OCI-LY1 (cell line): ENCODE results near the gene LYPD1.

Experiments used
- H2AFZ ChIP-seq: fragments of 200-600 bp; sonication (generic), shearing (Covaris generic); 2 replicates; pipeline ENCODE4 v1.6.0; 2014; ENCODE audit warnings: antibody characterized with exemption, mild to moderate bottlenecking, low read length
- H3F3A ChIP-seq: fragments of 200-600 bp; sonication (generic), shearing (Covaris generic); 2 replicates; pipeline ENCODE4 v1.6.0; 2014; ENCODE audit warnings: mild to moderate bottlenecking, antibody characterized with exemption, low read length, moderate library complexity; ENCODE audit not compliant: insufficient read depth
- H3K27ac ChIP-seq: fragments of 200-600 bp; sonication (generic); 2 replicates; pipeline ENCODE4 v1.5.1; 2014; ENCODE audit warnings: low read length, mixed run types, mild to moderate bottlenecking, low read depth; ENCODE audit not compliant: poor library complexity, severe bottlenecking
- H3K27me3 ChIP-seq: fragments of 200-600 bp; sonication (generic); 2 replicates; pipeline ENCODE4 v1.6.0; 2014; ENCODE audit warnings: antibody characterized with exemption, mild to moderate bottlenecking, low read length, moderate library complexity; ENCODE audit not compliant: insufficient read depth
- H3K36me3 ChIP-seq: fragments of 200-600 bp; sonication (generic); 2 replicates; pipeline ENCODE4 v1.6.1; 2014; ENCODE audit warnings: mild to moderate bottlenecking, antibody characterized with exemption, low read length, moderate library complexity, mixed read lengths; ENCODE audit not compliant: insufficient read depth
- H3K4me1 ChIP-seq: fragments of 200-600 bp; sonication (generic); 2 replicates; pipeline ENCODE4 v1.5.1; 2014; ENCODE audit warnings: mild to moderate bottlenecking, low read length, moderate library complexity; ENCODE audit not compliant: insufficient read depth, severe bottlenecking
- H3K4me2 ChIP-seq: fragments of 200-600 bp; sonication (generic), shearing (Covaris generic); 2 replicates; pipeline ENCODE4 v1.6.1; 2014; ENCODE audit warnings: low read length
- H3K4me3 ChIP-seq: fragments of 200-600 bp; sonication (generic); 2 replicates; pipeline ENCODE4 v1.5.1; 2014; ENCODE audit warnings: low read length, low read depth, mild to moderate bottlenecking, mixed read lengths; ENCODE audit not compliant: poor library complexity, severe bottlenecking
- H3K79me2 ChIP-seq: fragments of 200-600 bp; shearing (Covaris generic); 2 replicates; pipeline ENCODE4 v1.6.1; 2016; ENCODE audit warnings: mixed run types, low read length, mixed read lengths; ENCODE audit not compliant: insufficient read depth
- H3K9ac ChIP-seq: fragments of 200-600 bp; sonication (generic), shearing (Covaris generic); 2 replicates; pipeline ENCODE4 v1.6.1; 2014; ENCODE audit warnings: mild to moderate bottlenecking, low read length, mixed read lengths
- H3K9me2 ChIP-seq: fragments of 200-600 bp; sonication (generic), shearing (Covaris generic); 2 replicates; pipeline ENCODE4 v1.6.1; 2014; ENCODE audit warnings: low read depth, mild to moderate bottlenecking, low read length, mixed read lengths
- H3K9me3 ChIP-seq: fragments of 200-600 bp; shearing (Covaris generic); 2 replicates; pipeline ENCODE4 v1.6.1; 2014; ENCODE audit warnings: low read length, mixed read lengths
- H4K20me1 ChIP-seq: fragments of 200-600 bp; sonication (generic), shearing (Covaris generic); 2 replicates; pipeline ENCODE4 v1.6.0; 2016; ENCODE audit warnings: mild to moderate bottlenecking, low read length; ENCODE audit not compliant: insufficient read depth
- EZH2 ChIP-seq: fragments of 200-600 bp; sonication (generic), shearing (Covaris generic); IDR thresholded peaks from 2 replicates; pipeline ENCODE4 v1.8.0; 2017; ENCODE audit warnings: borderline replicate concordance, mixed run types, mild to moderate bottlenecking, antibody characterized with exemption, low read length, moderate library complexity, mixed read lengths
- TF ChIP-seq, protein P1 (sequence below): fragments of 200-600 bp; sonication (generic), shearing (Covaris generic); IDR thresholded peaks from 2 replicates; pipeline ENCODE4 v1.5.1; 2017; ENCODE audit warnings: mild to moderate bottlenecking, antibody characterized with exemption, low read length, moderate library complexity, mixed read lengths

The LYPD1 gene

DNA sequence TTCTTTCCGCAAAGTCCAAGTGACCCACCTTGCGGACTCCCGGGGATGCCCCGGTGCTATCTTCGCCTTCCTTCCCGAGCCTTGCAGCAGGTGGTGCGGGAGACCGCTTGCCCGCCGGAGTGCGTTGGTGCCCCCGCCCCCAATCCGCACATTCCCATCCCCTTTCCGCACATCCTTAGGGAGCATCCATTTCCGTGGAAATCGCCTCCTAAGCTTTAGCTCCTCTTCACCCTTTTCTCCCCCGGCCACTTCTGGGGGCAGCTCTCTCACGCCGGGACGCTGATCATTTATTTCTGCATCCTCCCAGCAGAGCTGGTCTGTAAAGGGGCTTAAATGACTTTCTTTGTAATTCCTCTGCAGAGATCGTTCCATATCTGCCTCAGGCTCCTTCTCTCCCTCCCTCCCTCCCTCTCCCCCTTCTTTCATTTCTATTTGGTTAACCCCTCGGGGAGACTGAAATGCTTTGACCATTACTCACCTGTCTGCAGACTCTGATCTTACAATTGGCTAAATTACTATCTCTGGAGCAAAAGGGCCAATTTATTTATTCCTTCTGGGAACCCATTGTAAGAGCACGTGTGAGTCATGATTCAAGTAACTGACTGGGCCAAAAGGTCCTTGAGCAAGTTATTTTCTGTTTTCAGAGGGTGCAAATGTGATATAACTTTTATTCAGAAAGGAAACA, 1.3 kb upstream of the LYPD1 start:
- Histone ChIP-seq H3K4me2 (no peak overlapping the region), H3K4me1 (no peaks in the 10 kb centered on the region), H4K20me1 (no peaks in the 10 kb centered on the region), H3K9me2 (no peaks in the 10 kb centered on the region), H3K9me3 (no peaks in the 10 kb centered on the region), H2AFZ (no peak overlapping the region), H3K27ac (no peak overlapping the region), H3F3A (no peaks in the 10 kb centered on the region), H3K79me2 (no peaks in the 10 kb centered on the region), H3K27me3 (no peaks in the 10 kb centered on the region), H3K36me3 (no peaks in the 10 kb centered on the region), H3K4me3 (no peak overlapping the region), H3K9ac (no peak overlapping the region)
- no peak for TF ChIP-seq EZH2
- TF ChIP-seq, protein P1, sequence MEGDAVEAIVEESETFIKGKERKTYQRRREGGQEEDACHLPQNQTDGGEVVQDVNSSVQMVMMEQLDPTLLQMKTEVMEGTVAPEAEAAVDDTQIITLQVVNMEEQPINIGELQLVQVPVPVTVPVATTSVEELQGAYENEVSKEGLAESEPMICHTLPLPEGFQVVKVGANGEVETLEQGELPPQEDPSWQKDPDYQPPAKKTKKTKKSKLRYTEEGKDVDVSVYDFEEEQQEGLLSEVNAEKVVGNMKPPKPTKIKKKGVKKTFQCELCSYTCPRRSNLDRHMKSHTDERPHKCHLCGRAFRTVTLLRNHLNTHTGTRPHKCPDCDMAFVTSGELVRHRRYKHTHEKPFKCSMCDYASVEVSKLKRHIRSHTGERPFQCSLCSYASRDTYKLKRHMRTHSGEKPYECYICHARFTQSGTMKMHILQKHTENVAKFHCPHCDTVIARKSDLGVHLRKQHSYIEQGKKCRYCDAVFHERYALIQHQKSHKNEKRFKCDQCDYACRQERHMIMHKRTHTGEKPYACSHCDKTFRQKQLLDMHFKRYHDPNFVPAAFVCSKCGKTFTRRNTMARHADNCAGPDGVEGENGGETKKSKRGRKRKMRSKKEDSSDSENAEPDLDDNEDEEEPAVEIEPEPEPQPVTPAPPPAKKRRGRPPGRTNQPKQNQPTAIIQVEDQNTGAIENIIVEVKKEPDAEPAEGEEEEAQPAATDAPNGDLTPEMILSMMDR = no peak

DNA sequence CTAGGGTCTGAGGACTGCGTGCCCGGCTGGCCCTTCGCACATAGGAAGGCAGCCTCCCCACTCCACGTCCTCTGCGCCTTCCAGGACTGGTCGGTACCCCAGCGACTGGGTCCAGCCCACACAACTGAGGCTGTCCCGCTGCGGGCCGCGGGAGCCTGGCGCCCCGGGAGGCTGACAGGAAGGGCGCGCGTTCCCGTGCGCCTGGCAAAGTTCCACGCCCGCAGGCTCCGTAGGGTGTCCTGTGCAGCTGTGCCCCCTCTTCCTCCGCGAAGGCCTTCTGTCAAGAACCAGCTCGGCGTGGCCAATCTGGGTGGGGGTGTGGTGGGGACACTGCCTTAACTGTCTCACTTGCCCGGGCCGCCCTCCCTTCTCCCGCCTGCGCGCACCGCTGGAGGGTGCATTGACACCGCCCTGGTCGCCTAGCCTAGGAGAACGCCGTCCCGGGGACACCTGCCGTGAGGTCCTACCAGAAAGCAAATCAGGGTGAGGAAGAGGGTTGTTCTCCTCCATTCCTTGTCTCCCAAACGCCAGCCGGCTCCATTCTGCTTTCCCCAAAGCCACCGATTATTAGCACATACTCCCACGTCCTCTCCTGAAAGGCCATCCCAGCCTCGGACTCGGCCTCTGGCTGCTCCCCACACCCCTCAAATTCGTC, 618 bp upstream of the LYPD1 start:
- no peaks in the 10 kb centered on the region for H3K27me3 ChIP-seq
- H3K9ac ChIP-seq = no peak overlapping the region
- H3F3A ChIP-seq = no peaks in the 10 kb centered on the region
- H3K4me1 ChIP-seq = no peaks in the 10 kb centered on the region
- H3K36me3 ChIP-seq = no peaks in the 10 kb centered on the region
- no peaks in the 10 kb centered on the region for H3K79me2 ChIP-seq
- no peak overlapping the region for H3K27ac ChIP-seq
- H2AFZ ChIP-seq = no peak overlapping the region
- no peak for TF ChIP-seq EZH2
- TF ChIP-seq, protein P1 = no peak
- H3K9me3 ChIP-seq = no peaks in the 10 kb centered on the region
- no peaks in the 10 kb centered on the region for H3K9me2 ChIP-seq
- no peak overlapping the region for H3K4me2 ChIP-seq
- no peak overlapping the region for H3K4me3 ChIP-seq
- H4K20me1 ChIP-seq = no peaks in the 10 kb centered on the region

DNA sequence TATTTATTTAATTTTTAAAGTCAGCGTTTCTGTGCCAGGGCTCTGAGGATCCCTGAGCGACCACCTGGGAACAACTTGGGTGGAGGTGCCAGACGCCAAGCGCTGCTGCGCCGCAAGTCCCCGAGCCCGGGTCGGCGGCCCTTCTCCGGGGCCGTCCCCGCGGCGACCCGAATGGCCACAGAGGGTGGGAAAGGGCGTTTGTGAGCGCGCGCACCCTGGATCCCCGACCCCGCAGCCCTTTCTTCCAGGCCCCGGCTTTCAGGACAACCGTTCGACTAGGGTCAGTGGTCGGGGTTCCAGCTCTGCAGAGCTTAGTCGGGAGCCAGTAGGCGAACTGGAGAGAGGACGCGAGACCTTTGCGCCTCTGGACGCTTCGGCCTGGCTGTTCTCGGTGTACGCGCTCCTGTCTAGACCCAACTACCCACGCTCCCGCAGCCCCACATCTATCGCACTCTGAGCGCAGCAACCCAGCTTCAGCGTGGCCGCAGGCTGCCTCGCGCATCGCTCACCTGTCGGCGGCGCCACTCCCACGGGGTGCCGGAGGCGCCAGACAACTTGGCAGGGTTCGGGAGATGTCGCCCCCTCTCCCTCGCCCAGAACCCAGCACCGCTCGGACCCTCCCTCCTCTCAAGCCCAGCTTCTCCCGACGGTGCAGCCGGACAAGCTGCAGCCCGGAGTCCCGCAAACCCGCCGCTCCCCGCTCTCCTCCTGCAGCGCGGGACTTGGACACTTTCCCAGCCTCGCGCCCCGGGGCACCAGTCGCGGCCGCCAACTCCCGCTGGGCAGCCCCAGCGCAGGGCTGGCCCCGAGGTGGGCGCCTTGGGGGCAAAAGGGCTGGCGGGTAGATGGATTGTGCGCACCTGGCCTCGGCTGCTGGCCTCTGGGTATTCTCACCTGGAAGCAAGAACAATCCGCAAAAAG, 758 bp downstream of the LYPD1 start:
- Histone ChIP-seq H3K27me3 (no peaks in the 10 kb centered on the region), H3K27ac (no peak overlapping the region), H3K4me1 (no peaks in the 10 kb centered on the region), H2AFZ (no peak overlapping the region), H3K9me2 (no peaks in the 10 kb centered on the region), H3K4me2 (no peak overlapping the region), H3K9me3 (no peaks in the 10 kb centered on the region), H3K79me2 (no peaks in the 10 kb centered on the region), H4K20me1 (no peaks in the 10 kb centered on the region), H3K9ac (no peak overlapping the region), H3F3A (no peaks in the 10 kb centered on the region), H3K4me3 (no peak overlapping the region), H3K36me3 (no peaks in the 10 kb centered on the region)
- TF ChIP-seq, protein P1 = no peak
- no peak for TF ChIP-seq EZH2
